ENCODE results near the gene TBC1D4.

Gene TBC1D4

GRCh38 chr13:75485286-75486062, 3.5 kb upstream of the TBC1D4 start:
- DNase-seq = no peak

DNA sequence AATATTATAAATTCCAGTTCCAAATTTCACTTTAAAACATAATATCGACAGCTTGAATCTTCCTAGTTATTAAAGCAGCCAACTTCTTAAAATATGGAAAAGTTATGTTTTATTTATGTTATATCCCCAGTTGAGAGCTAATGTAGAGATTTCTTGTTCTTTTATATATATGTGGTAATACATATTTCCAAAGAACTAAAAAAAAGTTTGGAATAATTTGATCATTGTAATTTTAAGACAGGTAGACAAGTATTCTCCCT, 781 bp upstream of the TBC1D4 start:
- no peak for DNase-seq

DNA sequence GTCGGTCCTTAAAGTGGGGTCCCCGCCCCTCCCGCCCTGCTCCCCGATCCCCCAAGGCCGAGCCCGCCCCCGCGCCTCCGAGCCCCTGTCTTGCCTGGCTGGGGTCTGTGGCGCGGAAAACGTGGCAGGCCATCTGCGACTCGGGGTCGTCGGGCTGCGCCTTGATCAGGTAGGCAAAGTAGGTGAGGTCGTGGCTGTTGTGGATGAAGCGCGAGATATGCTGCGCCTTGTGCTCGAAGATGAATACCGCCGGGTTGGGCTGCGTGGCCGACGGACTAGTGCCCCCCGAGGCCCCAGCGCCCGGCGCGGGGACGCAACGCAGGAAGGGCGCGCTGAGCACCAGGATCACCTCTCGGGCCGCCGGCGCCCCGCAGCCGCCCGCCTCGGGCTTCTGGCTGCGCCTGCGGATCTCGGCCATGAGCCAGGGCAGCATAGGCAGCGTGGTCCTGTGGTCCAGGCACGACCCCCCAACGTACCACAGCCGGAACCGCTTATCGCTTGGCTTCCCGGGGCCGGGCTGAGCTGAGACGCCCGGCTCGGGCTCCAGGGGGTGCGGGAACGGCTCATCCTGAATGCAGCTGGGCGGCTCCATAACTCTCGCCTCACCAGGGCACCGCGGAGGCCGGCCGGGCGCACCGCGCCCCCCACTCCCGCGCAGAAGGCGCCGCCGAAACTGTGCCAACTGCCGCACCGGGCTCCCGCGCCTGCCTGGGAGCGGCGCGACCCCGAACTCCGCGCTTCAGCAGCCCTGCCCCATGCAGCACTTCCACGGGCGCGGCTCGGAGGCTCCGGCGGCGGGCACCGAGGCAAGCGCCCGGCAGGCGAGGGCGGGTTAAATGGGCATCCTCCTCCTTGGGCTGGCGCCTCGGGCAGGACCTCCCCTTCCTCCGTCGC, 546 bp downstream of the TBC1D4 start:
- DNase-seq = no peak

GRCh38 chr13:75480671-75481175, 1.2 kb downstream of the TBC1D4 start:
- no peak for DNase-seq

DNA sequence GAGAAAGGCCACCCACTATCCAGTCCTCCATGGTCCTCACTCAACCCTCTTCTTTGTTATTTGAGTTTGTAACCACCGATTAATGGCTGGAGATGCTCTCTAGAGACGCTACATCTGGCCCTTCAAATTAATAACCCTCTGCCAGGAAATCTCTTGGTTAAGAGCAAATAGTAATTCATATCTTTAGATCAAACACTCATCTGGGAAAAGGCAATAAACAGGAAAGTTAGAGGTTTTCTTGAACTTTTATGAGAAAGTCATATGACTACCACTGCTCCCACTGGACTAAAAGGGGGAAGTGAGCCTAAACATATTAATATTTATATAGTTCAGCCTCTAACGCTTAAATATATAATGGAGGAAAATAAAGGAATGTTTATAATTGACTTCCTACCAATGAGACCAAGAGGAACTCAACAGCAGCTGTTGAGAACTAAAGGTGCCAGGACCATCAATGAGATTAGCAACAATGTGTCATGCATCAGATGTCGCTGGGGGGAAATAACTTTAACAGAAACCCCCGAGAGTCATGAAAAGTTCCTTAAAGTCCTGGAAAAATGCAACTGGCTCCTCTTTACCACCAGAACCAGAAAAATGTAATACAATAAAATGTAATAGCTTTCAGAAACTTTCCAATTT, 2.7 kb downstream of the TBC1D4 start:
- no peak for DNase-seq

GRCh38 chr13:75478659-75479058, 3.3 kb downstream of the TBC1D4 start:
- no peak for DNase-seq

DNA sequence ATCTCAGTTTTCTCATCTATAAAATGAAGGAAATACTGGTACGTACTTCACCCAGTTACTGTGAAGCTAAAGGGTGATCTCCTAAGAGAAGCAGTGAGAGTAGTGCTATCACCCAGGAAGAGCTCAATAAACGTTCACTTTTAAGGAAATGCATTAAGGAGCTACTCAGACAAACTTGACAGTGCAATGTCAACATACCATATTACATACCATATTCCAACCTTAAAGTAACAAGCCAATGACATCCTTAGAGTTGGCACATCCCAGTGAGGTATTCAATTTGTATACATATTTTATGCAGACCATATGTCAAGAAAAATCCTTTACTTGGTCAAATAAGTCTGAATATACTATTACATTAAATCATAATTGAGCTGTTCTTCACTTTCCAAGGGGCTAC, 7.0 kb downstream of the TBC1D4 start:
- DNase-seq = no peak

DNA sequence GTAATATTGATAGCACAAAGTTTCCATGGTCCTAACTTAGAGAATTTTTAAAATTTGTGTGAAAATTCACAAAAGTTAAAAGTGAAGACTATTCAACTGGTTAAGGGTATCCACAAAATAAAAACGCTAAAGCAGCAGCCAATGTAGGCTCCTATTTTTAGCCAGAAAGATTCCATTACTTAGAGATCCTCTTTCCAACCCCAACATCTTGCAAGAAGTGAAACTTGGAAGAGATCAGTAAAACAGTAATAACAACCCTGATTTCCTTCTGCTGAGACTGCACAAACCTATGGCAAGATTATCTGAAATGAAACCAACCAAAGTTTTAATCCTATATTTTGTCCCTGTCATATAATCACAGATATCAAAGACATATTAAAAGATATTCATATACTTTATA, 8.5 kb downstream of the TBC1D4 start:
- peak; percentile 44 for DNase-seq

GRCh38 chr13:75470676-75471075, 11.3 kb downstream of the TBC1D4 start:
- no peak for DNase-seq

DNA sequence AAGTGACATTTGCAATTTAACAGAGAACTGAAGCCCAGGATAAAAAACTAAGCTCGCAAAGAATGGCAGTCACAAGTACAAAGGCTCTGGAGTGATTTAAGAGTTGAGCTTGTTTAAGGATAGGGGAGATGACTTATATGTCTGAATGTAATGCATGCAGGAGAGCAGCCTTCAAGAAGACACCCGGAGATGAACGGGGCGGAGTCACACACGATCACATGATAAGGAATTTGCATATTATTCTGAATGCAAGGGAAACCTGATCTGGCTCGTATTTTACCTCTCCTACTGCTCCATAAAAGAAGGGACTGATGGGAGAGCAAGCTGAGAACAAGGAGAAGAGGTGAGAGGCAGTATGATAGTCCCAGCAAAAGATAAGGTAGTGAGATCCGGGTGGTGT, 12.9 kb downstream of the TBC1D4 start:
- DNase-seq = no peak

DNA sequence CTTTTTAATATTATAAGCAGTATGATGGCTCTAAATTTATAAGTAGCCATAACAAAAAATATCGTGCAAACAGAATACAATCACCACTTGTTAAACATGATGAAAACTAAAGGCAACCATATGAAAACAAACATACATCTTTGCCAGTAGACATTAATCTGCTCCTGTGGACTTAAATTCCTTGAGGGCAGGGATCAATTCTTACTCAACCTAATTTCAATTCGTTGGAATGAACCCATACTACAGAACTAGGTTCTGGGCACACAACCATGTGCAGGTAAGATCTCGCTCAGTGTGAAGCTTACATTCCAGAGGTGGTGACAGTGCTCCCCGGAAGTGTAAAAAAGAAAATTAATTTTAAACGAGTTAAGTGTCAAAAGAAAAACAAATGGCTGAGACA, 13.4 kb downstream of the TBC1D4 start:
- no peak for DNase-seq

GRCh38 chr13:75468098-75468497, 13.9 kb downstream of the TBC1D4 start:
- DNase-seq = peak; percentile 19

- no peak for DNase-seq
Measured at GRCh38 chr13:75467040-75467728, 14.8 kb downstream of the TBC1D4 start.

DNA sequence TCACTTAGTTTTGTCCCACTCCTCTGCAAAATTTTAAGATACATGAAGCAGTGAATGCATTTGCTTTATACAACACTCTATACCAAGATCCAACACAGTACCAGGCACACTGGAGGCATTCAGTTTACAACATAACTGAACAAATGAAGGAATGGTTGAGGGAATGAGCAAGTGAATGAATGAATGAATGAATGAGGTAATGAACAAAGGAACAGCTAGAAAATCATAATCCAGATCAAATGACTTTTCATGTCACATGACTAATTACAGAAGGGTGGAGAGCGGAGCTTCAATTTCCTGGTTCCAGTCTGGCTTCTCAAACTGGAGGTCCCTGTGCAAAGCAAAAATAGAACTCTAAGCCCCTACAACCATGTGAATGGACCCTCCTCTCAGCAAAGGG, 16.7 kb downstream of the TBC1D4 start:
- no peak for DNase-seq

- DNase-seq = no peak
Measured at GRCh38 chr13:75461314-75461713, 20.7 kb downstream of the TBC1D4 start.

DNA sequence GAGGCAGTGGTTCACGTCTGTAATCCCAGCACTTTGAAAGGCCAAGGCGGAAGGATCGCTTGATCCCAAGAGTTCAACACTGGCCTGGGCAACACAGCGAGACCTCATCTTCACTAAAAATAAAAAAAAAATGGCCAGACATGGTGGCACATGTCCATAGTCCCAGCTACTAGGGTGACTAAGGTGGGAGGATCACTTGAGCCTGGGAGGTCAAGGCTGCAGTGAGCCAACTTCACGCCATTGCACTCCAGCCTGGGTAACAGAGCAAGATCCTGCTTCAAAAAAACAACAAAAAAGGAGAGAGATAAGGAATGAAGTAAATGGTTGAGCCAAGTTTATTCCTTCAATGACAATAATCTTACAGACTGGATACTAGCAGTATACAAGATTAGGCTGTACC, 21.3 kb downstream of the TBC1D4 start:
- DNase-seq = no peak

DNA sequence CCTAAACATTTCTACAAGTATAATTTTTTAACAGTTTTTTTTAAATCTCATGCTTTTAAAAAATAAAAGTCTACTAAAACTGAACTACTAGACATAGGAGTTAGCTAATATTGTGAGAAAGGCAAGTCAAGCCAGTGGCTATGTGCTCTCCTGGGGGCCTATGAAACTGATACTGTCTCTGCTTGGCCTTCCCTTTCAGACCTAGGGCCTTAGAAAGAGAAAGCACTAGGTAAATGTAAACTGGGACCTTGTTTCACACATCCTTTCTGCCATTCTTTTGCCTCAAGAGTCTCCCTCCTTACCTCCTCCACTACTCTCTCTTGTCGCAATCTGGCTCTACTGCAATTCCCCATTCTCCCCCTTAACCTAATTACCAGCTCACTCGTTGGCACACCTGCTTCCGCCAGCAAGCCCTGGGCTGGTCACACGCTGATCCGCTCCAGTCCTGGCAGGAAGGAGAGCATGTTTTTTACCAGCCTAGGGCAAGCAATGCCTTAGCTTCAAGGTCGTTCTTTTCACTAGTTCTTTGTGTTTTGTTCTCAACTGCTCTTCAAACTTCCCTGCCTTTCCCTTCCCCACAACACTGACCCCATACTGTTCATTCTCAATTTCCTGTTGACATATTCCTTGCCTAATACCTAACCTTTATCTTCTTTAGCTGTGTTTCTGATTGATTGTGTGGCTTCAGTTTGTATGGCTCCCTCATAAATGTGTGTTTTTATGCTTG, 23.1 kb downstream of the TBC1D4 start:
- DNase-seq = no peak

DNA sequence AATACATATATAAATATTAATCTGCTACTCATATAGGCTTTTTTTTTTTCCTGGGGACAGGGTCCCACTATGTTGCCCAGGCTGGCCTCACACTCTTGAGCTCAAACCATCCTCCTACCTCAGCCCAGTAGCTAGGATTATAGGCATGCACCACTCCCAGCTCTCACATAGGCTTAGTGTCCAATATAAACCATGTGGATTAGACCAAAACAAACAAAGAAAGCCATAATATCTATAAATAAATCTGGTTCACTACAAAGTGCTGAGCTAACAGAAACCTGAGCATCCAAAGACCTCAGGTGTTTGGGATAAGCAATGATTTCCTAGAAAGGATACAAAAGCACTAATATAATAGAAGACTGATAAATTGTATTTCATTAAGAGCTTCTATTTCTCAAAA, 26.0 kb downstream of the TBC1D4 start:
- DNase-seq = no peak

DNA sequence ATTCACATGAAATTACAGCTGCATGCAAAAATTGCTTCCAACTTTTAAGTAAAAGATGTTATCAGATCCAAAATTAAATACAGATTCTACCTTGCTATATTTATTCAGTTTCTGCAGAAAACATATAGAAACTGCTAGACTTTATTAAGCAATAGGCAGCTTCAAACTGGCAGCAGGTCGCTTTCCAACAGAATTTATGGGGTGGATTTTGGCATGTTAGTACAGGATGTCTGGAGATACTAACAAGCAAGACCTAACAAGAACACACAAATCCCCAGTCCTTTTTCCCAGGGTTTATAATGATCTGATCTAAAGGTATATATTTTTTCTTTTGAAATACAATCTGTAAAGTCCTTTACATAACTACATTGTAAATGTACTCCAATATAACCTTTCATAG, 27.5 kb downstream of the TBC1D4 start:
- no peak for DNase-seq

- DNase-seq = no peak
Measured at GRCh38 chr13:75452564-75452963, 29.4 kb downstream of the TBC1D4 start.

DNA sequence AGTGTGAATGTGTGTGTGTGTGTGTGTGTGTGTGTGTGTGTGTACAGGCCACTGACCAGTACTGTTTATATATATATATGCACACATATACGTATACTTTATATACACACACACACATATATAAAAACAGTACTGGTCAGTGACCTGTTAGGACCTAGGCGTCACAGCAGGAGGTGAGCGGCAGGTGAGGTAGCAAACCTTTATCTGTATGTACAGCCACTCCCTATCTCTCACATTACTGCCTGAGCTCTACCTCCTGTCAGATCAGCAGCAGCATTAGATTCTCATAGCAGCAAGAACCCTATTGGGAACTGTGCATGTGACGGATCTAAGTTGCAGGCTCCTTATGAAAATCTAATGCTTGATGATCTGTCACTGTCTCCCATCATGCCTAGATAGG, 34.5 kb downstream of the TBC1D4 start:
- no peak for DNase-seq

DNA sequence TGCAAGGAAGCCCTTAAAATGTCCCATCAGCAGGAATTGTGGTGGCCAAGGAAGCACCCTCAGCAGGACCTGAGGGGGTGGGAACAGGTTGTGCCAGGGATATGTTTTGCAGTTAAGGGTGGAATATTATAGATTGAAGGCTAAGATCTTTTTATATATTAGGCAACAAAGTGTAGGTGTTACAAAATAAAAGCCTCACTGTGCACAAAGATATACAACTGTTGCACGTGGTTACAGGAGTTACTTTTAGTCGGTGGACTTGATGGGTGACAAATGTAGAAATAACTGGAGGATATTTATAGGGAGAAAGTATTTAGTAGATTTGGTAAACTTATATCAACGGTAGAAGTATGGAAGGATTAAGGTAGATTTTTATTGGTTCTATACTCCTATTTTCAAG, 35.1 kb downstream of the TBC1D4 start:
- DNase-seq = no peak
